GM18498 (cell line): ENCODE data around the gene EEA1.
"Not testable (repeated sequence)": the region's sequence is repeated elsewhere in the genome, so short reads cannot be mapped to it uniquely, and the experiment has no call there.

Source experiments
- ATAC-seq: cut with Tn5 transposase; IDR thresholded peaks from one replicate; pipeline ENCODE4 v1.9.1; 2021; ENCODE audit warnings: mild to moderate bottlenecking, moderate library complexity; ENCODE audit not compliant: unreplicated experiment

The EEA1 gene

DNA sequence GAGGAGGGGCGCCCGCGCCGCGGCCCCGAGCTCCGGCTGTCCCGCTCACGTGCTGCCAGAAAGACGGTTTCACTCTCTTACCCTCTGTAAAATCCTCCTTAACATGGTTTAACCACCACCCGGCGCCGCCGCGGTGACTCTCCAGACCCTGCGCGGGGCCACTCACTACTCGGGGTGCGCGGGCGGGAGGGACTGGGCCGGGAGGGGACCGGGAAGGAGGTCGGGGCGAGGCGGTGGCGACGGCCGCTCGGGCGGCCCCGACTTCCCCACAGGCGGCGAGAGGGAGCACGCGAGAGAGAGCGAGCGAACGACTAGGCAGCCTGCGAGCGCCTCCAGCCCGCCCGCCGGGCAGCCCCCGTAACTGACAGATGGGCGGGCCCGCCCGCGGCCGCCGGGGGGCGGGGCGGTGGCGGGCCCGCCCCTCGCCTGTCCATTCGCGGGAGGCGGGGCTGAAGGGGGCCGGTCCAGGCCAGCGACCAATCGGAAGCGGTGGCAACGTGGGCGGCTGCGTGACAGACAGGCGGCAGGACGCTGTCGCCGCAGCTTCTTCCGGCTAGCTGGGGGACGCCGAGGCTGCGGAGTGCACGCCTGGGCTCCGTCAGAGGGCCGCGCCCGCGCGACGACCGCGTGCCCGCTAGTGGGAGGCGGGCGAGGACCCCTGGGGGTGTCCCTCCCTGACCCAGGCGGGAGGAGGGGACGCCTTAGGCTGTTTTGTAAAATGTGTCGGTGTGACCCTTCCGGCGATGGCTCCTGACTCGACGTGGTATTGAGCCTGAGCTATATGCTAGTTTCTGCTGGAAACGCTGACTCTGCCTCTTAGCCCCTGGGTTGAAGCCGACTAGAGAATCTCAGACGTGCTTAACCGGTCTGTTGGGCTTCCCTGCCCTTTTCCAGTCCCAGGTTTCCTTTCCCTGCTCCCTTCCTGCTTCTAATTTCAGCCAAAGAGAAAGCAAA lies at the start of gene EEA1:
EEA1 (minus strand) TSS at position 334 of the 954 bp plus-strand sequence; CDS start at position 105, 229 bp downstream.
- peak; percentile 89 for ATAC-seq

- ATAC-seq: no peak
Measured at GRCh38 chr12:92978607-92979006, 49.5 kb upstream of the EEA1 start.

- ATAC-seq: no peak
Measured at GRCh38 chr12:92977326-92977725, 48.2 kb upstream of the EEA1 start.

DNA sequence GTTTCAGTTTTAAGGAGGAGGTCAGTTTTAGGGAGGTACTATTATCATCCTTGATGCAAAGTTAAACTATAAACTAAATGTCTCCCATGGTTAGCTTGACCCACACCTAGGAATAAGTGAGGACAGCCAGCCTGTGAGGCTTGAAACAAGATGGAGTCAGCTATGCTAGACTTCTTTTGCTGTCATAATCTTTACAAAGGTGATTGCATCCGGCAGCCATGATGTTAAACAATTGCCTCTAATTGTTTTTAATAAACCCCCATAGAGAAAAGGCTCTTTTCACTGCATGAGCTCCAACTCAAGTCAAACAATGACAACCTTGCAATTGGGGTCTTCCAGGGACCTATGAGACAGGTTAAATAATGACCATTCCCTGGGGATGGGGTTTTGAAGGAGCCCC lies 45.7 kb upstream of the EEA1 start:
- no peak for ATAC-seq

GRCh38 chr12:92973614-92974013 lies 44.5 kb upstream of the EEA1 start:
- ATAC-seq: peak; percentile 62

GRCh38 chr12:92971859-92972524 lies 42.9 kb upstream of the EEA1 start:
- ATAC-seq: no peak

DNA sequence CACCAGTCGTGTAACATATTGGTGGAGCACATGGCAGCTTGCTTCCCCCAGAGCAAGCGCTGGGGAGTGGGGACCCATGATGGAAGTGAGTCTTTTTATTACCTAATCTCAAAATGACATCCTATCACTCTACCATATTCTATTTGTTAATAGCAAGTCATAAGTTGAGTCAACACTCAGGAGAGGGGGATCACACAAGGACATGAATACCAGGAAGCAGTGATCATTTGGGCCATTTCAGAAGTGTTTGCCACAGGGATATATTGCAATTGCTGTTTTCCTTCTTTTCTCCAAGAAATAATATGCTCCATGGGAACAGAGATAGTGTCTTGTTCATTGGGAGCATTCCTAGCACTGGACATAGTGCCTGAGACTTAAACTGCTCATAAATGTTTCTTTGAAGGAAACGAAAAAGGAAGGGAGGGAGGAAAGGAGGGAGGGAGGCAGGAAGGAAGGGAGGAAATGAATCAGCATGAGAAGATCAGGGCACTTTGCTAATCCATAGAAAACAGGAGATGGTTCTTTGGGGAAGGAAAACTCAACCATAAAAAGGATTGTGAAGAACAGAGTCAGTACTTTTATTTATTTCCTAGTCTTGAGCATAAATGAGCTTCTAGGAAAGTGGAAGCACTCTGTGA lies 39.2 kb upstream of the EEA1 start:
- ATAC-seq: no peak

GRCh38 chr12:92964378-92964777 lies 35.3 kb upstream of the EEA1 start:
- ATAC-seq: not testable (repeated sequence)

DNA sequence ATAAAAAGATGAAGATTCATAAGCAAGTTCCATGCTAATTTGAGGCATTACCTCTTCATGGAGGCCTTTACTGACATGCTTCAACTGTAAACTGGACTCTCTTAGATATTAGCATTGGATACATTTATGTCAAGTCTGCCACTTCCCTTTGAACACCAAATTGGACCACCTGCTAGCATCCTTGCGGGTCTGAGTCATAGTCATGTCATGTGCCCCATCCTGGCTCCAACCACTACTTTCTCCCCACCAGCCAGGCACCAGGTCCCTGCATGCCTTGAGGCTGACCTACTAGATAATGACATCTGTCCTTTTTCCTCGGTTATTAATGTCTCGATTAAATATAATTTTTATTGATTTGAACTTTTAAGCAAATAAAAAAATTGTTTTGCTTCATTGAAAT lies 32.9 kb upstream of the EEA1 start:
- no peak for ATAC-seq

GRCh38 chr12:92955997-92956663 lies 27.0 kb upstream of the EEA1 start:
- no peak for ATAC-seq

GRCh38 chr12:92953747-92954146 lies 24.7 kb upstream of the EEA1 start:
- ATAC-seq: no peak

GRCh38 chr12:92952394-92952793 lies 23.3 kb upstream of the EEA1 start:
- no peak for ATAC-seq

DNA sequence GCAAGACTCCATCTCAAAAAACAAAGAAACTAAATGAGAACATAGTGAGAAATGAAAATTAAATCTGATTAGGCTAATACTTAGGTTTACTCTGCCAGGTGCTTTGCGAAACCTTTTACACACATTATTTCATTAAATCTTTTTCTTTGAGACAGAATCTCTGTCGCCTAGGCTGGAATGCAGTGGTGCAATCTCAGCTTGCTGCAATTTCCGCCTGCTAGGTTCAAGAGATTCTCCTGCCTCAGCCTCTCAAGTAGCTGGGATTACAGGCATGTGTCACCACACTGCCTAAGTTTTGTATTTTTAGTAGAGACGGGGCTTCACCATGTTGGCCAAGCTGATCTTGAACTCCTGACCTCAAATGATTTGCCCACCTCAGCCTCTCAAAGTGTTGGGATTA lies 21.9 kb upstream of the EEA1 start:
- ATAC-seq: no peak

DNA sequence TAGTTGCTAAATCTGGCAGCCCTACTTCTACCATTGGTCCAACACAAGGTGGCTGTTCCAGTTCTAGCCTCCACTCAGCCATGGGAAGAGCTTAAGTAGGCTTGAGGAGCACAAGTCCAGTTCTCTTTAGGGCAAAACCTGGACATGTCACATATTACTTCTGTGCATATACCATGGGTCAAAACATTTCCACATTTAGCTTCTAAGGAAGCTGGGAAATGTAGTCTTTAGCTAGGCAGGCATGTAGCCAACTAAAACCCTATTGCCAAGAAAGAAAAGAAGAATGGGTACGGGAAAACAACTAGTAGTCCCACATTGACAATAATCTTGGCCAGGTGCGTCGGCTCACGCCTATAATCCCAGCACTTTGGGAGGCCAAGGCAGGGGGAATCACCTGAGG lies 20.9 kb upstream of the EEA1 start:
- no peak for ATAC-seq

GRCh38 chr12:92949466-92949865 lies 20.4 kb upstream of the EEA1 start:
- no peak for ATAC-seq

DNA sequence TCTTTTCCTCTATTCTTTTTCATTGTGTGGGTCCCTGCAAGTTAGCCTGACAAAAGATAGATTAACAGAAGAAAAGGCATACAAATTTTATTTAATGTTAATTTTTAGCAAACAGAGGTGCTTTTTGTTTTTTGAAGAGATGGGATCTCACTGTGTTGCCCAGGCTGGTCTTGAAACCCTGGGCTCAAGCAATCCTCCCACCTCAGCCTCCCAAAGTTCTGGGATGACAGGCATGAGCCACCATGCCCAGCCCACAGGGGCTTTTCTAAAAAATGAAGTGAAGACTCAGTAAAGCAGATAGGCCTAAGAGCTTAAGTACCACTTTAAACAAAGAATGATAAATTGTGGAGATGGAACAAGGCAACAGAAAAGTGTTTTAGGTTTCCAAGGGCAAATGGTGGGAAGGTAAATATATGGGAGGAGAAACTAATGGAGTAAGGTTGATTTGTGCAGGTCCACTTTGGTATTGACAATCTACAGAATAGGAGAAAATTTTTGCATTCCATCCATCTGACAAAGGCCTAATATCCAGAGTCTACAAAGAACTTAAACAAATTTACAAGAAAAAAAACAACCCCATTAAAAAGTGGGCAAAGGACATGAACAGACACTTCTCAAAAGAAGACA lies 18.6 kb upstream of the EEA1 start:
- no peak for ATAC-seq

- no peak for ATAC-seq
Measured at GRCh38 chr12:92945659-92946220, 16.6 kb upstream of the EEA1 start.

- ATAC-seq: peak; percentile 61
Measured at GRCh38 chr12:92943482-92944250, 14.6 kb upstream of the EEA1 start.

DNA sequence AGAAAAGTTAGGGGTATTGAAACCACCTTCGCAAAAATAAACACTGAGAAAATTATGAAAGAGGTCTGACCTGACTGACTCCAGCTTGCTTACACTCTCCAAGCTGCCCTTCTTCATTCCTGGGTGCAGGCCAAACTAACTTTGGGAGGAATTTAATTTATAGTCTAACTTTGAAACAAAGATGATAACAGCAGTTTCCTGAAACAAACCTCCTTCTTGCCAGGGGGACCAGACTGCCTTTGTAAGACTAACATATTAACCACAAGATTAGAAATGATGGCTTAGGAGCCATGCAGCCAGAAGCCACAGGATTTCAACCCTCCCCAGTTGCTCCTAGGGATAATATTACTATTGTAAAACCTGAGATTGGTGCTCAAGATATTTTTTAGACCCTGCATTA lies 13.8 kb upstream of the EEA1 start:
- ATAC-seq: no peak

DNA sequence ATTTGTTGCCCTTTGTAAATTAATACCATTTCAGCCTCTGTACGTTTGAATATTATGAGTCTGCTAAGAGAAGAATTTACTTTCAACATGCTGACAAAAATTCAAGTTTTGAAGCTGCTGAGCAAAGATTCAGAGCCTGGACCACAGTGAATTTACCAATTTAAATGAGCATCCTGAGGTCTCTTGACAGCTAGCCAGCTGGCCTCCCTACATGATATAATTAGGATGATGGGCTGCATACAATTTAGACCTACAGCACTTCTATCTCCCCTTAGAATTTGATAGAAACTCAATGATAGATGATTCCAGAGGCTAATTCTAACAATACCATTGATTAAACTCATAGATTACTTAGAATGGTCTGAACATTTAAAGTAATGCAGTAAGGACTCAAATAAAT lies 10.0 kb upstream of the EEA1 start:
- no peak for ATAC-seq
